Activated CD4-positive, alpha-beta memory T cell treated with anti-CD3 and anti-CD28 coated beads for 36 hours (primary cell): ENCODE results near the gene PGP. TPM values are rescaled to one million over a fixed set of nuclear protein-coding genes. Genes with fewer than 3 reads are reported as not detected.

ENCODE experiments used
- CTCF ChIA-PET: fragments of 350-600 bp; sonication (Branson Sonifier 250); formaldehyde crosslinking; loops from one replicate; lab custom pipeline; 2021; ENCODE audit warnings: antibody characterized with exemption, inconsistent platforms; lab: Charles Lee
- POLR2A ChIA-PET: fragments of 350-600 bp; sonication (Branson Sonifier 250); formaldehyde crosslinking; loops from one replicate; lab custom pipeline; 2021; ENCODE audit warnings: antibody characterized with exemption; lab: Charles Lee
- DNase-seq: peaks from one replicate; pipeline ENCODE4 v3.0.0-alpha.2; 2020
- H3K27ac Mint-ChIP-seq: one replicate; pipeline ENCODE4 v1.8.0; 2021; ENCODE audit warnings: mixed read lengths
- H3K27me3 Mint-ChIP-seq: one replicate; pipeline ENCODE4 v1.8.0; 2021; ENCODE audit warnings: mixed read lengths
- H3K36me3 Mint-ChIP-seq: one replicate; pipeline ENCODE4 v1.8.0; 2021; ENCODE audit warnings: mixed read lengths
- H3K4me1 Mint-ChIP-seq: one replicate; pipeline ENCODE4 v1.8.0; 2021; ENCODE audit warnings: low read depth, mixed read lengths
- H3K4me3 Mint-ChIP-seq: one replicate; pipeline ENCODE4 v1.8.0; 2021; ENCODE audit warnings: mild to moderate bottlenecking, mixed read lengths
- H3K9me3 Mint-ChIP-seq: one replicate; pipeline ENCODE4 v1.8.0; 2021; ENCODE audit warnings: mixed read lengths
- intact Hi-C: fragments of 100-400 bp; cut with micrococcal nuclease; formaldehyde crosslinking; loops from one replicate; pipeline ENCODE4 v1.15.1; 2023
- total RNA-seq, 2 experiments: library from RNA; stranded (reverse); gene quantifications; one replicate each; pipeline ENCODE4 v1.2.3, GENCODE V29; 2021

Gene PGP
- total RNA-seq, 2 experiments from 2014 or later, result 19.3 to 19.5 TPM

- POLR2A ChIA-PET, result interaction anchor here (1.4 to 1.5 kb wide), 2 partner anchors 20 to 57 kb away, joined by 4 to 6 read pairs; partner anchors contain the start of genes ECI1 and PGP
- Mint-ChIP-seq H3K4me1 (peaks cover 4% of the 10 kb centered on the region), H3K9me3 (no peaks in the 10 kb centered on the region), H3K4me3 (no peak overlapping the region), H3K36me3 (no peaks in the 10 kb centered on the region), H3K27me3 (peaks cover 28% of the 10 kb centered on the region), H3K27ac (no peak overlapping the region)
- peak; percentile 67 for DNase-seq
- CTCF ChIA-PET, result interaction anchor here (0.6 to 3.9 kb wide), 16 partner anchors 8 to 318 kb away, joined by 3 to 31 read pairs (median 4); partner anchors contain the start of genes ABCA3, CCNF, E4F1 and ECI1
- intact Hi-C loops, result loop anchor here (10.0 kb wide), 1 partner anchor 310 kb away; no protein-coding TSS in a partner anchor
Observed at GRCh38 chr16:2194852-2195321, 19.8 kb downstream of the PGP start.

- Mint-ChIP-seq H3K4me1 (peaks cover 4% of the 10 kb centered on the region), H3K4me3 (no peak overlapping the region), H3K9me3 (no peaks in the 10 kb centered on the region), H3K27me3 (peaks cover 28% of the 10 kb centered on the region), H3K27ac (no peak overlapping the region), H3K36me3 (no peaks in the 10 kb centered on the region)
- intact Hi-C loops, result loop anchor here (10.0 kb wide), 1 partner anchor 311 kb away; no protein-coding TSS in a partner anchor
- POLR2A ChIA-PET, result interaction anchor here (1.4 to 1.5 kb wide), 2 partner anchors 20 to 58 kb away, joined by 4 to 6 read pairs; partner anchors contain the start of genes ECI1 and PGP
- no peak for DNase-seq
- CTCF ChIA-PET, result interaction anchor here (0.6 to 3.9 kb wide), 16 partner anchors 9 to 319 kb away, joined by 3 to 31 read pairs (median 4); partner anchors contain the start of genes ABCA3, CCNF, E4F1 and ECI1
Observed at GRCh38 chr16:2194166-2194834, 20.3 kb downstream of the PGP start.

GRCh38 chr16:2191446-2191706 lies 23.3 kb downstream of the PGP start:
- Mint-ChIP-seq H3K27me3 (peaks cover 8% of the 10 kb centered on the region), H3K4me1 (peaks cover 4% of the 10 kb centered on the region), H3K4me3 (no peak overlapping the region), H3K9me3 (no peaks in the 10 kb centered on the region), H3K27ac (no peak overlapping the region), H3K36me3 (no peaks in the 10 kb centered on the region)
- POLR2A ChIA-PET, result no interaction called here
- intact Hi-C loops, result loop anchor here (10.0 kb wide), 1 partner anchor 313 kb away; no protein-coding TSS in a partner anchor
- no peak for DNase-seq
- CTCF ChIA-PET, result no interaction called here

GRCh38 chr16:2190659-2191445 lies 23.8 kb downstream of the PGP start:
- intact Hi-C loops, result loop anchor here (10.0 kb wide), 1 partner anchor 314 kb away; no protein-coding TSS in a partner anchor
- Mint-ChIP-seq H3K9me3 (no peaks in the 10 kb centered on the region), H3K36me3 (no peaks in the 10 kb centered on the region), H3K27me3 (peaks cover 8% of the 10 kb centered on the region), H3K27ac (no peak overlapping the region), H3K4me3 (no peak overlapping the region), H3K4me1 (peaks cover 4% of the 10 kb centered on the region)
- ChIA-PET POLR2A (no interaction called here), CTCF (no interaction called here)
- DNase-seq, result no peak

GRCh38 chr16:2190002-2190658 lies 24.5 kb downstream of the PGP start:
- Mint-ChIP-seq H3K36me3 (no peaks in the 10 kb centered on the region), H3K4me3 (no peak overlapping the region), H3K27me3 (peaks cover 5% of the 10 kb centered on the region), H3K9me3 (no peaks in the 10 kb centered on the region), H3K27ac (no peak overlapping the region), H3K4me1 (peaks cover 4% of the 10 kb centered on the region)
- CTCF ChIA-PET, result no interaction called here
- intact Hi-C loops, result loop anchor here (10.0 kb wide), 1 partner anchor 315 kb away; no protein-coding TSS in a partner anchor
- POLR2A ChIA-PET, result no interaction called here
- no peak for DNase-seq

- POLR2A ChIA-PET, result no interaction called here
- Mint-ChIP-seq H3K4me1 (no peaks in the 10 kb centered on the region), H3K27ac (no peak overlapping the region), H3K27me3 (no peaks in the 10 kb centered on the region), H3K4me3 (no peak overlapping the region), H3K36me3 (no peaks in the 10 kb centered on the region), H3K9me3 (no peaks in the 10 kb centered on the region)
- intact Hi-C loops, result no loop called here
- no peak for DNase-seq
- CTCF ChIA-PET, result no interaction called here
Observed at GRCh38 chr16:2189252-2189893, 25.3 kb downstream of the PGP start.

GRCh38 chr16:2188395-2188794 lies 26.2 kb downstream of the PGP start:
- Mint-ChIP-seq H3K36me3 (no peaks in the 10 kb centered on the region), H3K9me3 (no peaks in the 10 kb centered on the region), H3K27me3 (no peaks in the 10 kb centered on the region), H3K4me3 (no peak overlapping the region), H3K4me1 (no peaks in the 10 kb centered on the region), H3K27ac (no peak overlapping the region)
- POLR2A ChIA-PET, result interaction anchor here (0.6 kb wide), 1 partner anchor 116 kb away, joined by 5 read pairs; no protein-coding TSS in a partner anchor
- intact Hi-C loops, result no loop called here
- DNase-seq, result no peak
- CTCF ChIA-PET, result no interaction called here

GRCh38 chr16:2187212-2187611 lies 27.4 kb downstream of the PGP start:
- Mint-ChIP-seq H3K27ac (no peak overlapping the region), H3K9me3 (no peaks in the 10 kb centered on the region), H3K36me3 (no peaks in the 10 kb centered on the region), H3K4me3 (no peak overlapping the region), H3K27me3 (no peaks in the 10 kb centered on the region), H3K4me1 (no peaks in the 10 kb centered on the region)
- CTCF ChIA-PET, result no interaction called here
- POLR2A ChIA-PET, result no interaction called here
- intact Hi-C loops, result no loop called here
- no peak for DNase-seq

- Mint-ChIP-seq H3K9me3 (no peaks in the 10 kb centered on the region), H3K36me3 (no peaks in the 10 kb centered on the region), H3K4me1 (no peaks in the 10 kb centered on the region), H3K4me3 (no peak overlapping the region), H3K27ac (no peak overlapping the region), H3K27me3 (no peaks in the 10 kb centered on the region)
- intact Hi-C loops, result no loop called here
- CTCF ChIA-PET, result no interaction called here
- POLR2A ChIA-PET, result no interaction called here
- DNase-seq, result no peak
Observed at GRCh38 chr16:2186505-2186904, 28.1 kb downstream of the PGP start.

GRCh38 chr16:2186064-2186463 lies 28.6 kb downstream of the PGP start:
- no peak overlapping the region for H3K27ac Mint-ChIP-seq
- ChIA-PET CTCF (no interaction called here), POLR2A (no interaction called here)
- no peaks in the 10 kb centered on the region for H3K36me3 Mint-ChIP-seq
- H3K9me3 Mint-ChIP-seq, result no peaks in the 10 kb centered on the region
- no peaks in the 10 kb centered on the region for H3K4me1 Mint-ChIP-seq
- no peak for DNase-seq
- H3K4me3 Mint-ChIP-seq, result no peak overlapping the region
- intact Hi-C loops, result no loop called here
- no peaks in the 10 kb centered on the region for H3K27me3 Mint-ChIP-seq

- no peaks in the 10 kb centered on the region for H3K36me3 Mint-ChIP-seq
- ChIA-PET POLR2A (no interaction called here), CTCF (no interaction called here)
- H3K4me3 Mint-ChIP-seq, result no peak overlapping the region
- no peak for DNase-seq
- intact Hi-C loops, result no loop called here
- H3K27ac Mint-ChIP-seq, result no peak overlapping the region
- no peaks in the 10 kb centered on the region for H3K4me1 Mint-ChIP-seq
- H3K9me3 Mint-ChIP-seq, result no peaks in the 10 kb centered on the region
- H3K27me3 Mint-ChIP-seq, result no peaks in the 10 kb centered on the region
Observed at GRCh38 chr16:2184962-2185361, 29.7 kb downstream of the PGP start.
